CD4-positive, alpha-beta memory T cell (primary cell): ENCODE results near the gene PIK3C2G. TPM values are rescaled to one million over a fixed set of nuclear protein-coding genes. Genes with fewer than 3 reads are reported as not detected.
A peak's percentile ranks its signal among the peaks of the same experiment; 100 is the strongest.
"Not testable (repeated sequence)": the region's sequence is repeated elsewhere in the genome, so short reads cannot be mapped to it uniquely, and the experiment has no call there.

Experiments
- CTCF ChIA-PET: fragments of 350-600 bp; sonication (Branson Sonifier 250); formaldehyde crosslinking; loops from one replicate; lab custom pipeline; 2021; ENCODE audit warnings: inconsistent platforms; ENCODE audit not compliant: partially characterized antibody; lab: Charles Lee
- POLR2A ChIA-PET: fragments of 350-600 bp; sonication (Branson Sonifier 250); formaldehyde crosslinking; loops from one replicate; lab custom pipeline; 2021; ENCODE audit not compliant: partially characterized antibody; lab: Charles Lee
- DNase-seq, 5 donors: peaks; one replicate each; pipeline versions ENCODE4 v3.0.0 to v3.0.0-alpha.2; 2020 to 2022; ENCODE audit warnings: mixed read lengths in 1 of 5
- H3K27ac ChIP-seq: one replicate; pipeline ENCODE4 v1.7.0; 2013; ENCODE audit warnings: low read depth, low read length
- H3K27me3 ChIP-seq: 2 replicates; pipeline ENCODE4 v1.7.0; 2013; ENCODE audit warnings: mild to moderate bottlenecking, low read length, moderate library complexity; ENCODE audit not compliant: insufficient read depth
- H3K36me3 ChIP-seq: 2 replicates; pipeline ENCODE4 v1.7.0; 2013; ENCODE audit warnings: mild to moderate bottlenecking, low read length, moderate library complexity; ENCODE audit not compliant: insufficient read depth
- H3K4me1 ChIP-seq: 2 replicates; pipeline ENCODE4 v1.7.0; 2013; ENCODE audit warnings: mild to moderate bottlenecking, low read length, moderate library complexity; ENCODE audit not compliant: insufficient read depth
- H3K4me3 ChIP-seq, 2 donors: one replicate each; pipeline ENCODE4 v1.7.0; 2013; ENCODE audit warnings: low read length in 2 of 2, mild to moderate bottlenecking in 1 of 2
- H3K9me3 ChIP-seq, 2 donors: one replicate each; pipeline ENCODE4 v1.7.0; 2013; ENCODE audit warnings: low read length in 2 of 2, control low read depth in 1 of 2; ENCODE audit not compliant: control insufficient read depth in 1 of 2
- H3K27ac Mint-ChIP-seq, 7 donors: one replicate each; pipeline ENCODE4 v1.8.0; 2020 to 2021; ENCODE audit warnings: mixed read lengths in 7 of 7, mild to moderate bottlenecking in 6 of 7, inconsistent platforms in 3 of 7, moderate library complexity in 3 of 7
- H3K27me3 Mint-ChIP-seq, 2 donors: one replicate each; pipeline ENCODE4 v1.8.0; 2020 to 2021; ENCODE audit warnings: mixed read lengths in 2 of 2
- H3K36me3 Mint-ChIP-seq, 2 donors: one replicate each; pipeline ENCODE4 v1.8.0; 2020 to 2021; ENCODE audit warnings: mixed read lengths in 2 of 2, inconsistent platforms in 1 of 2, mild to moderate bottlenecking in 1 of 2
- H3K4me1 Mint-ChIP-seq, 4 donors: one replicate each; pipeline ENCODE4 v1.8.0; 2020 to 2021; ENCODE audit warnings: mixed read lengths in 4 of 4, mild to moderate bottlenecking in 1 of 4
- H3K4me3 Mint-ChIP-seq, 8 donors: one replicate each; pipeline ENCODE4 v1.8.0; 2020 to 2021; ENCODE audit warnings: mixed read lengths in 8 of 8, mild to moderate bottlenecking in 7 of 8, moderate library complexity in 6 of 8, inconsistent platforms in 3 of 8
- H3K9me3 Mint-ChIP-seq, 8 donors: one replicate each; pipeline ENCODE4 v1.8.0; 2020 to 2021; ENCODE audit warnings: mixed read lengths in 8 of 8, mild to moderate bottlenecking in 5 of 8, inconsistent platforms in 3 of 8, moderate library complexity in 1 of 8
- intact Hi-C: fragments of 100-400 bp; cut with micrococcal nuclease; formaldehyde crosslinking; loops from one replicate; pipeline ENCODE4 v1.15.1; 2023
- polyA plus RNA-seq, 2 donors: library from polyadenylated mRNA; unstranded; fragments of 300-500 nt; fragmentation: Illumina TruSeq; gene quantifications; one replicate each; pipeline ENCODE4 v1.2.3, GENCODE V29; 2021
- total RNA-seq, 2 experiments: library from RNA; stranded (reverse); gene quantifications; one replicate each; pipeline ENCODE4 v1.2.3, GENCODE V29; 2021

PIK3C2G gene
- total and polyA plus RNA-seq, 4 experiments from 2014 or later: not detected

DNA sequence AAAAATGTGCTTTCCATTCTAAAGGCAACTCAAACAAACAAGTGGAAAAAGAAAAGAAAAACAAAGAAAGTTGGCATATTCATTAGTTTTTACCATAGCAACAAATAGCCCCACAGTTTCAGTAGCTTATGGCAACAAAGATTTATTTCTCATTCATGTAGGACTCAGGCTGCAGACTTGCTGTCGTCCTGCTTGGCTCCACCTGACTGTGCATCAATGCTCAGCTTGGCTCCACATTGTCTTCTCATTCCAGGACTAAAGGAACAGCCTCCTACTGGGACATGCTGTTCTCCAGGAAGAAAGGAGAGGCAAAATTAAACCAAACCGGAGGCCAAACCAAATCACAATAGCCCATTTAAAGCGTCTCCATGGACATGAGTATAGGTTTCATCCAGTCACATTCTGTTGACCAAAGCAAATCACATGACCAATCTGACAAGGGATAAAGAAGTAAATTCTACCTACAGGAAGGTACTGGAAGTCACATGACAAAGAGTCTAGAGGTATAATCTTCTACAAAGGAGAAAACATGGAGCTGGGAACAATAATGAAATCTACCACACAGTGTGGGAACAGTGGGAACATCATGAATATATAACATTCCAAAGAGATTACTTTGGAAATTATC is 222.5 kb downstream of the PIK3C2G start:
- no peaks in the 10 kb centered on the region for H3K4me1 ChIP-seq
- ChIA-PET POLR2A (no interaction called here), CTCF (no interaction called here)
- intact Hi-C loops: no loop called here
- no peaks in the 10 kb centered on the region for H3K9me3 ChIP-seq
- Mint-ChIP-seq H3K27ac (no peak overlapping the region), H3K9me3 (peaks cover 0 to 8% (median 3%) of the 10 kb centered on the region in 8 donors), H3K27me3 (no peaks in the 10 kb centered on the region), H3K36me3 (no peaks in the 10 kb centered on the region), H3K4me1 (no peaks in the 10 kb centered on the region), H3K4me3 (no peak overlapping the region)
- no peak for DNase-seq
- H3K36me3 ChIP-seq: no peaks in the 10 kb centered on the region
- no peak overlapping the region for H3K27ac ChIP-seq
- no peak overlapping the region for H3K4me3 ChIP-seq
- no peaks in the 10 kb centered on the region for H3K27me3 ChIP-seq

DNA sequence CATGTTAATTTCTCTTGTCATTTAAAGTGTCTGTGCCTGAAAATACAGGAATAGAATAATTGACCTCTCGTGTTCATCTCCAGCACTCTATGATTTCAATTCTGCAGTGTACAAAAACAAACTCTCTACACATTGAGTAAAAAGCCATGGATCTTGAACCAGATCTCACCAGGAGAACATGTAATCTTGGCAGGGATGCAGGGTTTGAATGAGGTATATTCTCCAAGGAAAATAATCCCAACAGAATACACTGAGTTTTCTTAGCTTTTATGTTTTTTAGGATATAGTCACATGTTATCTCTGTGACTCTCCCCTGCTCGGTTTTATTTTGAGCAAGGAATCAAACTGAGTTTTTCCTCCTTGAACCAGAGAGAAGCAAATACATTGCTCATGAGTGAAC is 224.7 kb downstream of the PIK3C2G start:
- intact Hi-C loops: no loop called here
- no peak overlapping the region for H3K27ac Mint-ChIP-seq
- no peaks in the 10 kb centered on the region for H3K9me3 ChIP-seq
- DNase-seq: no peak
- ChIA-PET CTCF (no interaction called here), POLR2A (no interaction called here)
- peaks cover 0 to 7% (median 0%) of the 10 kb centered on the region in 8 donors for H3K9me3 Mint-ChIP-seq
- H3K27me3 Mint-ChIP-seq: no peaks in the 10 kb centered on the region
- H3K4me1 Mint-ChIP-seq: no peaks in the 10 kb centered on the region
- H3K36me3 ChIP-seq: no peaks in the 10 kb centered on the region
- no peak overlapping the region for H3K27ac ChIP-seq
- no peaks in the 10 kb centered on the region for H3K4me1 ChIP-seq
- H3K4me3 Mint-ChIP-seq: no peak overlapping the region
- no peaks in the 10 kb centered on the region for H3K27me3 ChIP-seq
- H3K4me3 ChIP-seq: no peak overlapping the region
- no peaks in the 10 kb centered on the region for H3K36me3 Mint-ChIP-seq

DNA sequence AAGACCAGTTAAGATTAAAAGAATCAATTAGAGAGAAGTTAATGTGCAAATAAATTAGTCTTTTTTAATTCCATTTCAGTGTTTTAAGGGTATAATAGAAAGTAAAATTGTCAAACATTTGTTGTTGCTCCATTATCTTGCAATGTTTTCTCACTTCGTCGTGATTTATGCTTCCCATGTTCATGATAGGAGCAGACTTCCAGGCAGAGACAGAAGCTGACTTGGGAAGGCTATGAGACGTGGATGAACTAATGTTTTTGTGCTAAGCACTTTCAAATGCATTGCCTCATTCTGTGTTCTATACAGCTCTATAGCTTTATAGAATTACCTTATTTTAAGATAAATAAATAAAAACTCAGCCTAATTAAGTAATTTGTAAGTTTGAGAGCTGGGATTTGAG is 226.2 kb downstream of the PIK3C2G start:
- Histone ChIP-seq H3K27me3 (no peaks in the 10 kb centered on the region), H3K36me3 (no peaks in the 10 kb centered on the region), H3K4me1 (no peaks in the 10 kb centered on the region), H3K27ac (no peak overlapping the region), H3K9me3 (no peaks in the 10 kb centered on the region), H3K4me3 (no peak overlapping the region)
- CTCF ChIA-PET: no interaction called here
- Mint-ChIP-seq H3K27ac (no peak overlapping the region), H3K27me3 (no peaks in the 10 kb centered on the region), H3K36me3 (no peaks in the 10 kb centered on the region), H3K9me3 (peaks cover 0 to 4% (median 1%) of the 10 kb centered on the region in 8 donors), H3K4me3 (no peak overlapping the region), H3K4me1 (no peaks in the 10 kb centered on the region)
- intact Hi-C loops: no loop called here
- POLR2A ChIA-PET: no interaction called here
- DNase-seq: no peak

GRCh38 chr12:18492372-18493025 is 231.2 kb downstream of the PIK3C2G start:
- Mint-ChIP-seq H3K9me3 (peaks cover 0 to 5% (median 0%) of the 10 kb centered on the region in 8 donors), H3K36me3 (no peaks in the 10 kb centered on the region), H3K4me3 (no peak overlapping the region), H3K27ac (peak overlapping the region in 1 of 7 donors; percentile 17), H3K4me1 (no peaks in the 10 kb centered on the region), H3K27me3 (no peaks in the 10 kb centered on the region)
- CTCF ChIA-PET: no interaction called here
- Histone ChIP-seq H3K4me3 (no peak overlapping the region), H3K27me3 (no peaks in the 10 kb centered on the region), H3K4me1 (no peaks in the 10 kb centered on the region), H3K27ac (no peak overlapping the region), H3K9me3 (no peaks in the 10 kb centered on the region), H3K36me3 (no peaks in the 10 kb centered on the region)
- intact Hi-C loops: no loop called here
- POLR2A ChIA-PET: no interaction called here
- no peak for DNase-seq

- Mint-ChIP-seq H3K36me3 (no peaks in the 10 kb centered on the region), H3K27ac (no peak overlapping the region), H3K4me1 (no peaks in the 10 kb centered on the region), H3K27me3 (no peaks in the 10 kb centered on the region), H3K4me3 (no peak overlapping the region), H3K9me3 (peaks cover 0 to 8% (median 1%) of the 10 kb centered on the region in 8 donors)
- CTCF ChIA-PET: no interaction called here
- H3K36me3 ChIP-seq: no peaks in the 10 kb centered on the region
- DNase-seq: no peak
- intact Hi-C loops: no loop called here
- no peak overlapping the region for H3K4me3 ChIP-seq
- H3K4me1 ChIP-seq: no peaks in the 10 kb centered on the region
- H3K9me3 ChIP-seq: no peaks in the 10 kb centered on the region
- no peaks in the 10 kb centered on the region for H3K27me3 ChIP-seq
- POLR2A ChIA-PET: no interaction called here
- no peak overlapping the region for H3K27ac ChIP-seq
Observed at GRCh38 chr12:18496156-18496555, 234.8 kb downstream of the PIK3C2G start.

- H3K4me3 ChIP-seq, H3K27me3 Mint-ChIP-seq, H3K27ac ChIP-seq, H3K4me3 Mint-ChIP-seq, H3K27me3 ChIP-seq, H3K36me3 ChIP-seq, H3K9me3 Mint-ChIP-seq, H3K27ac Mint-ChIP-seq, POLR2A ChIA-PET, H3K4me1 ChIP-seq, H3K9me3 ChIP-seq, H3K36me3 Mint-ChIP-seq, H3K4me1 Mint-ChIP-seq, intact Hi-C loops, CTCF ChIA-PET: not testable (repeated sequence)
- DNase-seq: peak in 1 of 5 donors; percentile 31
Observed at GRCh38 chr12:18500160-18500574, 238.8 kb downstream of the PIK3C2G start.

GRCh38 chr12:18500736-18501135 is 239.4 kb downstream of the PIK3C2G start:
- H3K27ac Mint-ChIP-seq, POLR2A ChIA-PET, H3K27me3 Mint-ChIP-seq, H3K36me3 Mint-ChIP-seq, H3K4me3 ChIP-seq, H3K4me1 Mint-ChIP-seq, H3K4me3 Mint-ChIP-seq, H3K27ac ChIP-seq, H3K9me3 Mint-ChIP-seq, intact Hi-C loops, H3K36me3 ChIP-seq, H3K9me3 ChIP-seq, H3K4me1 ChIP-seq, H3K27me3 ChIP-seq, CTCF ChIA-PET: not testable (repeated sequence)
- peak in 1 of 5 donors; percentile 21 for DNase-seq
